ENCODE measurements around the gene TRAF4.
"Not testable (repeated sequence)": the region's sequence is repeated elsewhere in the genome, so short reads cannot be mapped to it uniquely, and the experiment has no call there.

Gene TRAF4

DNA sequence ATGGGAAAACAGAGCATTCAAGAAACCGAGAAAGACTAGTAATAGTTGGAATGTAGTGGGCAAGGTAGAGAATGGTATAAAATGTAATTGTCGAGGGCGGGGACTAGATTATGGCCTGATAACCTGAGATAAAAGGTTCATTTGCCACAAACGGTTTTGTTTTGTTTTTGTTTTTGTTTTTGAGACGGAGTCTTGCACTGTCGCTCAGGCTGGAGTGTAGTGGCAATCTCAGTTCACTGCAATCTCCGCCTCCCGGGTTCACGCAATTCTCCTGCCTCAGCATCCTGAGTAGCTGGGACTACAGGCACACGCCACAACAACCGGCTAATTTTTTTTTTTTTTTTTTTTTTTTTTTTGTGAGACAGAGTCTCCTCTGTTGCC, 13.9 kb upstream of the TRAF4 start:
- DNase-seq (ENCODE audit: low spot score): no peak

DNA sequence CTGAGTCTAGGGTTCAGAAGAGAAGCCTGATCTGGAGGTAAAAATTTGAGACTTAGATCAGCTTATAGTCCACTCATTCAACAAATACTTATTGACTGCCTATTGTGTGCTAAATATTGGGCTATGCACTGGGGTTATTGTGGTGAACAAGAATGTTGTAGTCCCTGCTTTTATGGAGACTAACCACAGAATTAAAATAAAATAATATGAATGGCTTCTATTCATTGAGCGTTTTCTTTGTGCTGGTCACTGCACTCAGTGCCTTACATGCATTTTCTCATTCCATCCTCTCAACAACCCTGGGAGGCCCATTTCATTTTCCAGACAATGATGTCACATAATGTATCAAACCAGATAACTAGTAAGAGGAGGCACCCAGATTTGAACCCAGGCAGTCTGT, 10.5 kb upstream of the TRAF4 start:
- no peak for DNase-seq (ENCODE audit: low spot score)

DNA sequence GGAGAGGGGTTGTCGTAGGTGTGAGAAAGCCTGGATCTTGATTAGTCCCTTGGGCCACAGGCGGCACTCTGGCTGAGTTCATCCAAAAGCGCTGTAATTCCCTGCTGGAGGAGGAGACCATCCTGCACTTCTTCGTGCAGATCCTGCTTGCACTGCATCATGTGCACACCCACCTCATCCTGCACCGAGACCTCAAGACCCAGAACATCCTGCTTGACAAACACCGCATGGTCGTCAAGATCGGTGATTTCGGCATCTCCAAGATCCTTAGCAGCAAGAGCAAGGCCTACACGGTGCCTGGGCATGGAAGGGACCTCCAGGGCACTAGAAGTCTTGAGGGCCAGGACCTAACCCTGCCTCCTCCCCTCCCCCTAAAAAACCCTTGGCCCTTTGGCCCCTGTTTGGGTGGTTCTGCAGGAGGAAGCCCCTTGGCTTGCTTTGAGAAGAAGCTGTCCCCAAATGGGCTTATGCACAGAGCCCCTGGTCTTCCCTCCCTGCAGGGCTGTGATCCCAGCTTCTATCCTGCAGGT, 9.0 kb upstream of the TRAF4 start:
- DNase-seq (ENCODE audit: low spot score): no peak

DNA sequence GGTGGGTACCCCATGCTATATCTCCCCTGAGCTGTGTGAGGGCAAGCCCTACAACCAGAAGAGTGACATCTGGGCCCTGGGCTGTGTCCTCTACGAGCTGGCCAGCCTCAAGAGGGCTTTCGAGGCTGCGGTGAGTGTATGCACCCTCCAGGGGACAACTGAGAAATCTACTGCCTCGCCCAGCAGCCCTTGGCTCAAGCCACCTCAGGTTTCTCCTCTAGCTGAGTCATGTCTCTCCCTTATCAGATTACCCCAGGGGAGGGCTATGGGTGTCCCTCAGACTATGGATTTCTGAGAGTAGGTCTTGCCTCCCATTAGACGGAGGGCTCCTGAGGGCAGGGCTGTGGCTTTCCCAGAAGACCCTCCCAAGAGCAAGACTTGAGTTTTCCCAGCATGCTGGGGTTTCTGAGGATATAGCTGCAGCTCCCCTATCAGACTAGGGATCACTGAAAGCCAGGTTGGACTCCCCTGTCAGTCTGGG, 8.5 kb upstream of the TRAF4 start:
- no peak for DNase-seq (ENCODE audit: low spot score)

DNA sequence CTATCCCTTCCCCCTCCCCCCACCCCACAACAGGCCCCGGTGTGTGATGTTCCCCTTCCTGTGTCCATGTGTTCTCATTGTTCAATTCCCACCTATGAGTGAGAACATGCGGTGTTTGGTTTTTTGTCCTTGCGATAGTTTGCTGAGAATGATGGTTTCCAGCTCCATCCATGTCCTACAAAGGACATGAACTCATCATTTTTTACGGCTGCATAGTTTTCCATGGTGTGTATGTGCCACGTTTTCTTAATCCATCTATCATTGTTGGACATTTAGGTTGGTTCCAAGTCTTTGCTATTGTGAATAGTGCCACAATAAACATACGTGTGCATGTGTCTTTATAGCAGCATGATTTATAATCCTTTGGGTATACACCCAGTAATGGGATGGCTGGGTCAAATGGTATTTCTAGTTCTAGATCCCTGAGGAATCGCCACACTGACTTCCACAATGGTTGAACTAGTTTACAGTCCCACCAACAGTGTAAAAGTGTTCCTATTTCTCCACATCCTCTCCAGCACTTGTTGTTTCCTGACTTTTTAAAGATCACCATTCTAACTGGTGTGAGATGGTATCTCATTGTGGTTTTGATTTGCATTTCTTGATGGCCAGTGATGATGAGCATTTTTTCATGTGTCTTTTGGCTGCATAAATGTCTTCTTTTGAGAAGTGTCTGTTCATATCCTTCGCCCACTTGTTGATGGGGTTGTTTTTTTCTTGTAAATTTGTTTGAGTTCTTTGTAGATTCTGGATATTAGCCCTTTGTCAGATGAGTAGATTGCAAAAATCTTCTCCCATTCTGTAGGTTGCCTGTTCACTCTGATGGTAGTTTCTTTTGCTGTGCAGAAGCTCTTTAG, 7.7 kb upstream of the TRAF4 start:
- DNase-seq (ENCODE audit: low spot score): not testable (repeated sequence)

DNA sequence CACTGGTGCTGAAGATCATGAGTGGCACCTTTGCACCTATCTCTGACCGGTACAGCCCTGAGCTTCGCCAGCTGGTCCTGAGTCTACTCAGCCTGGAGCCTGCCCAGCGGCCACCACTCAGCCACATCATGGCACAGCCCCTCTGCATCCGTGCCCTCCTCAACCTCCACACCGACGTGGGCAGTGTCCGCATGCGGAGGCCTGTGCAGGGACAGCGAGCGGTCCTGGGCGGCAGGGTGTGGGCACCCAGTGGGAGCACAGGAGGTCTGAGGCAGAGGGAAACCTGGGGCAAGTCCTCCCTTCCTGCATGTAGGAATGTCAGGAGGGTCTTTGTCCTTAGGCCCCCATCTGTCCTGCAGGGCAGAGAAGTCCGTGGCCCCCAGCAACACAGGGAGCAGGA, 6.5 kb upstream of the TRAF4 start:
- no peak for DNase-seq (ENCODE audit: low spot score)

DNA sequence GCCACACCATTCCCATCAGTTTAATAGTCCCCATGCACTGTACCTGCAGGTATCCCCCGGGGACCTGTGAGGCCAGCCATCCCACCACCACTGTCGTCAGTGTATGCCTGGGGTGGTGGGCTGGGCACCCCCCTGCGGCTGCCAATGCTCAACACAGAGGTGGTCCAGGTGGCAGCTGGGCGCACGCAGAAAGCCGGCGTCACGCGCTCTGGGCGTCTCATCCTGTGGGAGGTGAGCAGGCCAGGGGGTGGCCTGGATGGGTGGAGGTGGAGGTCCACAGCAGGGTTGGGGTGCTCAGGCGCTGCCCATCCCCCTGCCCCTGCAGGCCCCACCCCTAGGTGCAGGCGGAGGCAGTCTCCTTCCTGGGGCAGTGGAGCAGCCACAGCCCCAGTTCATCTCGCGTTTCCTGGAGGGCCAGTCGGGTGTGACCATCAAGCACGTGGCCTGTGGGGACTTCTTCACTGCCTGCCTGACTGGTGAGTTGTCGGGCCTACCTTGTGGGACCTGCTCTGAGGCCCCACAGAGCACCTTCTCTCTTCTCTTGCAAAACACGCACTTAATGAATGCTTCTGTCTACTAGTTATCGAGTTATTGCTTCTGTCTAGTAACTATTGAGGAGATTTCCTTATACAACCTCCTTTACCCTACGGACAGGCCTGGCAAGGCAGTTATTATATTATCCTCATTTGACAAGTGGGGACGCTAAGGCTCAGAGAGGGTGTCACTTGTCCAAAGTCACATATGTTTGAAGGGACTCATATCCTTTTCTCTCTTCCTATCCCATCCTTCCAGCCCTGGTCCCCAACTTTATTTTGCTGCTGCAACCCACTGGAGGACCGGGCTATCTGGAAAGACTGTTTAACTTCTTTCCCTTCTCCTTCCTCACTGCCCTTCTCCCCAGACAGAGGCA, 5.8 kb upstream of the TRAF4 start:
- DNase-seq (ENCODE audit: low spot score): no peak

DNA sequence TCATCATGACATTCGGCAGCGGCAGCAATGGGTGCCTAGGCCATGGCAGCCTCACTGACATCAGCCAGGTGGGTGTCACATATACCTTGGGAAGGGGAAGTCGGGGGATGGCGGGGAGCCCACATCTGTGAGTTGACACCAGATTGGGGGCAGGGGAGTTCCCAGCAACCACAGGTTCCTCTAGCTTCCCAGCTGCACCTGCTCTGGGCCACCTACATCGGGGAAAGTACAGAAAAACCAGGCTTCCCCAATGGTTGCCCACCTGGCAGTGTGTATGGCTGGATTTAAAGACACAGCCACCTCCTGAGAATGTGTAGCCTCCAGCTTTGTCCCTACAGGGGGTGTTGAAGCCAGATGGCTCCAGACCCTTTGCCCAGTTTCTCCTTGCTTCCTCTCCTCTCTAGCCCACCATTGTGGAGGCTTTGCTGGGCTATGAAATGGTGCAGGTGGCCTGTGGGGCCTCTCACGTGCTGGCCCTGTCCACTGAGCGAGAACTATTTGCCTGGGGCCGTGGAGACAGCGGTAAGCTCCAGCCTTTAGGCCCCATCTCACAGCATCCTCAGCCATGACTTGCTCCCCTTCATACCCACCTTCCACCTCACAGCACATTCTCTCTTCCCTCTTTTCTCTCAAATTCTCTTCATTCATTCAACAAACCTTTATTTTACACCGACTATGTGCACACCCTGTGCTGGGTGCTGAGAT, 5.0 kb upstream of the TRAF4 start:
- DNase-seq (ENCODE audit: low spot score): no peak

DNA sequence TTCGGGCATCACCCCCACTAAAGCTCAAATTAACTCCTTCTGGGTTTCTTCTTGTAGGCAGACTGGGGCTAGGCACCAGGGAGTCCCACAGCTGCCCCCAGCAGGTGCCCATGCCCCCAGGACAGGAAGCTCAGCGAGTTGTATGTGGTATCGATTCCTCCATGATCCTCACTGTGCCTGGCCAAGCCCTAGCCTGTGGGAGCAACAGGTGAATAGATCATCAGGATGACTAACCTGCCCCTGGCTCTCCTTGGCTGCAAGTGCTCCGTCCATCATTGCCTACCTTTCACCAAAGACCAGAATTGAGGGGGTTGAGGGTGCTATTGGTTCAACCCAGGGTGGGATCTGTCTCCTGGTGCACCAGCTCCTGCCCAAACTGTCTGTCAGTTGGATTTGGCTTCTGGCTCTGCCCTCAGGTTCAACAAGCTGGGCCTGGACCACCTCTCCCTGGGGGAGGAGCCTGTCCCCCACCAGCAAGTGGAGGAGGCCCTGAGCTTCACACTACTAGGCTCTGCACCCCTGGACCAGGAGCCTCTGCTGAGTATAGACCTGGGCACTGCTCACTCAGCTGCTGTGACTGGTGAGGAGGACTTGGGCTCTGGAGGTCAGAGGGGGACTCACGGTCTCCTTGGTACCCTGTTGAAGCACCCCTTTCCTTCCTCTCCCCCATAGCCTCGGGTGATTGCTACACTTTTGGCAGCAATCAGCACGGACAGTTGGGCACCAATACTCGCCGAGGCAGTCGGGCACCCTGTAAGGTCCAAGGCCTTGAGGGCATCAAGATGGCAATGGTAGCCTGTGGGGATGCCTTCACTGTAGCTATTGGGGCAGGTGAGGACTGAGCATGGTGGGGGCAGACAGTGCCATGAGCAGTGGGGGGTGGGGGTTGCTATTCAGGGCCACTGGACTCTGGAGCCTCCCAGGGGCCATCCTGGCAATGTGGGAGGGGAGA, 3.1 kb upstream of the TRAF4 start:
- no peak for DNase-seq (ENCODE audit: low spot score)

DNA sequence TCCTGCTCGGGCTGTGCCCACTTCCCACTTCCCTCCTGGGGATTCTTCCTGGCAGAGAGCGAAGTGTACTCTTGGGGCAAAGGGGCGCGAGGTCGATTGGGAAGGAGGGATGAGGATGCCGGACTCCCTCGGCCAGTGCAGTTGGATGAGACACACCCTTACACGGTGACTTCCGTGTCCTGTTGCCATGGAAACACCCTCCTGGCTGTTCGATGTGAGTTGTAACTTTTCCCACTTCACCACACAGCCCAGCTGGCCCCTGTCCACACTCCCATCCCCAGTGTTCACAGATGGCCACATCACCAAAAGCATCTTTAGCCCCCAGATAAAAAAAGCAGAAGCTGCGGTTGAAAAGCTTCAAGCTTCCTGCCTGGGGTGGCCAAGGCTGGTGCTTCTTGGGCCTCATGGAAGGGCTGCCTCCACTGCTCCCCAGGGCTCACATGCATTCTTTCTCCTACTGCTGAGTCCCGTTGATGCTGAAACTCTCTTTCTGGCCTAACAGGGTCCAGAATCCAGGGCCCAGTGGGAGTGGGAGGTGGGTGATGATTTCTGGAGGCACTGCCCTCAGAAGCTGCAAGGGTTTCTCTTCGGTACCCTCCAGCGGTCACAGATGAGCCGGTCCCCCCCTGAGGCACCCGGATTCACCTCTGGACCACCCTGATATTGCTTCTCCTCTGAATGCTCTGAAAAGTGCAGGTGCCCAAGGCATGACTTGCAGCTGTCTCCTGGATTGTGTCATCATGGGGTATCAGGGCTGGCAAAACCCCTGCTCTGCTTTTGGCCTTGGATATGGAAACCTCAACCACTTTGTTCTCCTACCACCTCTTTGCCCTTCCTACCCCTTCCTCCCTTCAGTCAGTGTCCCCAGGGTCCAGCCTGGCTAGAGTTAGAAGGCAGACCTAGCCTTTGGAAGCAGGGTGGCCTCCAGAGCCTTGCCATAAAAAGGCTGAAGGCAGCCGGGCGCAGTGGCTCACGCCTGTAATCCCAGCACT, 2.2 kb upstream of the TRAF4 start:
- DNase-seq (ENCODE audit: low spot score): no peak

DNA sequence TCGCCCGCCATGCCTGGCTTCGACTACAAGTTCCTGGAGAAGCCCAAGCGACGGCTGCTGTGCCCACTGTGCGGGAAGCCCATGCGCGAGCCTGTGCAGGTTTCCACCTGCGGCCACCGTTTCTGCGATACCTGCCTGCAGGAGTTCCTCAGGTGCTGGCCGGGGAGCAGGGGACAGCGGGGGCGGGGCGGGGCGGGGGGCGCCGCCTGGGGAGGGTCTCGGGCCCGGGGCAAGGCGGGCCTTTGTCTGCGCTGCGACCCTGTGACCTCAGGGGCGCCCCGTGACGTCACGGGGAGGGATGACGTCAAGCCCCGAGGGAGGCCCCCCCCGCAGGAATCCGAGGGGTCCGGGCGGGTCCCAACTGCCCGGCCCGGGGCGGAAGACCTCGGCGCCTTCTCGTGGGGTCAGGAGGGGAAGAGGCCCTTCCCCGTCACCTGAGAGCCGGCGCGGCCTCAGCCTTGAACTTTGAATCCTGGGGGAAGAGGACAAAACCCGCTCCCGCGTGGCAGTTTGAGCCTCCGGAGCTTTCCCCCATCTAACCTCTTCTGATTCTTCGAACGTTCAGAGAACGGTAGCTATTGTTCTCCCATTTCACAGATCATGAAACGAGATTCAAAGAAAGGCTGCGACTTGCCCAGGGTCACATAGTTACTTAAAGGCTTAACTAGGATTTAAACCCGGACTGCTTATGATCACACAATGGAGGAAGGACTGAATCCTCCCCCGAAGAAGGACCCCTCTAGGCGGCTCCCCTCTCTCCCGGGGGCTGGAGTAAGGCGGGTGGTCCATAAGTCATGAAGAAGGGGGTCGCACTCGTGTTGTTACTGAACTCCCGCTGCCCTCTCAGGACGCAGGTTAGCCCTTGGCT, 527 bp downstream of the TRAF4 start:
- peak; percentile 69 for DNase-seq (ENCODE audit: low spot score)

DNA sequence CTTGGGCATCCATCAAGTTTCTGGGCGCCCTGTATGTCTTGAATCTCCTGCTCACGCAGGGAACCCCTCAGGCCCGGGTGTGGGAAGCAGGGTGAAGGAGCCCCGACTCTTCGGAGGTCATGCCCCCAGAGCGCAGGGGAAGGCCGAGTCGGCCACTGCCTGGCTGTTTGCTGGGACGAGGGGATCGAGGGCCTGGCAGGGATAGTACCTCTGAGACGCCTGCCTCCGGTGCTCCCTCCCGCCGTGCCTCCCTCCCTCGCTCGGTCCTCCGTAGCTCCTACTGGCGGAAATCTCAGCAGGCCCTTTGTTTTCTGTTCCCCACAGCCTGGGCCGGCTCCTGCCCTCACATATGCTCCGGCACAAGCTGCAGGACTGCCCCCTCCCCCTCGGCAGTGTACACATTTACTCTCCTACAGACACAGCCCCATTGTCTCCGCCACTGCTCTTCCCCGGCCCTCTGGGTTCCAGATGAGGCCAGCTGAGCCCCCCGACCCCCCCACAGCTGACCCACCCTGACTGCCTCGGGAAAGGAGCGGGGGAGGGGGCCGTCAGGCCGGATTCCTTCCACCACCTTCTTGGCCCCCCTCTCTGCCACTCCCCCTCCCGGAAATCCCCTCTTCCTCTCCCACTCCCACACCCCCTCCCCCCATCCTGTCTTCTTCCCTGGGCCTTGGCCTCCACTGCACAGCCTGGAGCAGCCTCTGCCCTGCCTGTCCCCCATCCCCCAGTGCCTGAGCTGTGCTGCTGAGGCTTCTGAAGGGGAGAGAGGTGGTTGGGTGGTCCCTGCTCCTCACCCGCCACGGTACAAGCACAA, 1.4 kb downstream of the TRAF4 start:
- peak; percentile 57 for DNase-seq (ENCODE audit: low spot score)

DNA sequence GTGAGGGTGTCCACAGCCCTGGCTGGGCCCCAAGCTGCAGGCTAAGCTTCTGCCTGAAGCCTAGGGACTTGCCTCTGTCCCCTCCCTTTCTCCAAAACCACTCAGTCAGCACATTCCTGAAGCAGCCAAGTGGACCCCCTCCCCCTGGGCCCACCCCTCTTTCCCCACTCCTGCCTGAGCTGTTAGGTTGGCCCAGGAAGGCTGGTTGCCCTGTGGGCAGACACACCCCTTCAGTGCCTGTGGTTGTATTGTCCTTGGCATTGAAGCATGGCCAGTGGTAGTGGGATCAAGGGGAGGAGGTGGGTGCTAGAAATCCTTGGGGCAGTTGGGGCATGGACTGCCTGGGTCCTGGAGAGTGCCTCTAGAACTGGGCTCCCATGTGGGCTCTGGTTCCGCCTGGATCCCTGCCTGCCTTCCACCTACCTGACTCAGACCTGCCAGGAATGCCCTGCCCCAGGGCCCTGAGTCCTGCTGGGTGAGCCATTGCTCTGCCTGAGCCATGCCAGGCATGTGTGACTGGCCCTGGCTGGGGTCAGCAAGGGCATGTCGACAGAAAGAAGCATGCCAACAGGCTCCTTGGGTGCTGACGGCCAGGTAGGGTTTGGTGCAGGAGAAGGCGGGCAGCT, 2.1 kb downstream of the TRAF4 start:
- DNase-seq (ENCODE audit: low spot score): no peak

DNA sequence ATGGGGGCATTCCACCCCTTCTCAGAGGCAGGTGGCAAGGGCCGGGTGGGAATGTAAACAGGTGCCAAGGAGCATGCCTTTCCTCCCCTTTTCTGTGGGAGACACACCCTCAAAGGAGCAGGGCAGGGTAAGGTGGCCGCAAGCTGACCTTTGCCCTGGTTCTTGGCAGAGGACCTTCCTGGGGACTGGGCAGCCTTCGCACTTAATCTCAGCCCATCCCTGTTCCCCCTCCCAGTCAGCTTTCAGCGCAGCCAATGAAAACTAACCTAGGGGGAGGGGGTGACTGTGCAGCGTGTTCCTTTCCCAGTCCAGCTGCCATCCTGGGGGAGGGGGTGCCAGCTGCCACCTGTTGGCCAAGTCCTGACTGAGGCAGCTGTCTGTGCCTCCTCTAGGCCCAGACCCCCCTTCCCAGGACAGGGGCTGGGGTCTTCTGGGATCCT, 2.8 kb downstream of the TRAF4 start:
- no peak for DNase-seq (ENCODE audit: low spot score)

DNA sequence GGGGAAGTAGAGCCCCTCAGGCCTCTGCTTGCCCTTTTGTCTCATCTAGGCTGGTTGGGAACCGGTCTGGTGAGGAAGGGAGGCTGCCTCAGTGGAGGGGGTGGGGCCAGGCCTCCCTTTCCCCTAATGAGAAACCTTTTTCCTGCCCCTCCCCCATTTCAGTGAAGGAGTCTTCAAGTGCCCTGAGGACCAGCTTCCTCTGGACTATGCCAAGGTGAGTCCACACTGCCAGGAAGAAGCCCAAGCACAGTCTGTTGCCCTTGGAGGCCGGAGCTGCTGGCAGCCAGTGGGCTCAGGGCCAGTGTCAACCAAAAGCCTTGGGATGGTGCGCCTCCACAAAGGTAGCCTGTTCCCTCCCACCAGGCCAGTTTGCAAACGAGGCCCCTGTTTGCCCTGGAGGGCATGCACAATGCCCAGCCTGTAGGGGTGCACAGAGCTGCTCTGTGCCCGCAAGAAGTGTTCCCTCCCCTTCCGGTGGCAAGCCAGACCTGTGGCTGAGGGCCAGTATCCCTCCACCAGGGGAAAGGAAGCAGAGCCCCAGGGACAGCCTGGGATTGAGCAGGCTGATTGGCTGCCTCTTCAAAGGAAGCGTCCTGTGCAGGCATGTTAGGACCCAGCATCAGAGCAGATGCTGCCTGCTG, 3.4 kb downstream of the TRAF4 start:
- no peak for DNase-seq (ENCODE audit: low spot score)

DNA sequence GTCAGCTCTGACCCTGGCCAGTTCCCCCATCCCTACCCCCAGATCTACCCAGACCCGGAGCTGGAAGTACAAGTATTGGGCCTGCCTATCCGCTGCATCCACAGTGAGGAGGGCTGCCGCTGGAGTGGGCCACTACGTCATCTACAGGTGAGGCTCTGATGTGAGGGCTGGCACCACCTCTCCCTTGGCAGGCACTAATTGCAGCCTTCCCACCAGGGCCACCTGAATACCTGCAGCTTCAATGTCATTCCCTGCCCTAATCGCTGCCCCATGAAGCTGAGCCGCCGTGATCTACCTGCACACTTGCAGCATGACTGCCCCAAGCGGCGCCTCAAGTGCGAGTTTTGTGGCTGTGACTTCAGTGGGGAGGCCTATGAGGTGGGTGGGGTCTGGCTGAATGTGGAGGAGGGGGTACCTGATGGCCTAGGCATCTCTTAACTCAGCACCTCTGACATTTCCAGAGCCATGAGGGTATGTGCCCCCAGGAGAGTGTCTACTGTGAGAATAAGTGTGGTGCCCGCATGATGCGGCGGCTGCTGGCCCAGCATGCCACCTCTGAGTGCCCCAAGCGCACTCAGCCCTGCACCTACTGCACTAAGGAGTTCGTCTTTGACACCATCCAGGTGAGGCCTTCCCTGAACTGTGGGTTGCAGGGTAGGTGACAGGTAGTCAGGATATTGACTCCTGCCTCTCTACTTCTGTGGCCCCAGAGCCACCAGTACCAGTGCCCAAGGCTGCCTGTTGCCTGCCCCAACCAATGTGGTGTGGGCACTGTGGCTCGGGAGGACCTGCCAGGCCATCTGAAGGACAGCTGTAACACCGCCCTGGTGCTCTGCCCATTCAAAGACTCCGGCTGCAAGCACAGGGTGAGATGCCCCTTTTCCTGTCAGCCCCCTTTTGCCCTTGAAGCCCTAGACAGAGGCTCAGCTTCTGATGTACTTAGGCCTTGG, 4.3 kb downstream of the TRAF4 start:
- no peak for DNase-seq (ENCODE audit: low spot score)

Data from hepatic stellate cell (primary cell).